GM12864 (cell line): Measurements from ENCODE around the gene SEMA7A.

Experiments used
- DNase-seq: peaks from one replicate; pipeline ENCODE4 v3.0.0-alpha.2; 2011; ENCODE audit warnings: low read depth
- H3K4me3 ChIP-seq: 2 replicates; pipeline ENCODE4 v1.5.1; 2011; ENCODE audit warnings: mild to moderate bottlenecking, low read depth, low read length, control low read depth
- TF ChIP-seq, protein P1 (sequence below): IDR thresholded peaks from 2 replicates; pipeline ENCODE4 v1.5.1; 2011; ENCODE audit warnings: low read depth, mild to moderate bottlenecking, moderate library complexity, low read length, control low read depth, inconsistent platforms; ENCODE audit errors: missing control alignments

Gene SEMA7A

DNA sequence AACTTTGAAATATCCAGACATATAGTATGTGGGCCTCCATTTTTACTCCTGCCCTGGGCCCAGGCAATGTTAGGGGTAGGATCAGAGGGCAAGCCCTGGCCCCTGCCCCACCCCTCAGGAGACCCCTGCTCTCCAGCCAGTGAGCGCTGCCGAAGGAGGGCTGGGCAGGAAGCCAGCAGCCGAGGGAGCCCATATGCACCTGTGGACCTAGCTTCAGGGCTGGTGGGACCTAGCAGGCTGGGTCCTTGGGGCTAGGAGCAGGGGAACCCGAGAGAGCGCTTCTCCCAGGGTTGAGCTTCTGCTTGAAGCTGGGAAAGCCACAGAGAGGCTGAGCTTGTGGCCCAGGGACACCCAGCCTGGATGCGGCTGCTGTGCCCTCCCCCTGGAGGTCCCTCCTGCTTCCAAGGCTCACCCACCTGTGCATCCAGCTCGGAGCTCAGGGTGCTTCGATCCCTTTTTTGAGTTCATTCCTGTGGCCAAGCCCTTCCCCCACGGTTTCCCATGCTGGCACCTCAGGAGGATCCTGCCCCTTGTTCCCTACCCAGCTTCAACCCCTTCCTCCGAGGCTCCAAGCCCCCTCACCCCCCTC is 45.3 kb downstream of the SEMA7A start:
- DNase-seq, result no peak
- H3K4me3 ChIP-seq, result no peak overlapping the region
- TF ChIP-seq, protein P1, sequence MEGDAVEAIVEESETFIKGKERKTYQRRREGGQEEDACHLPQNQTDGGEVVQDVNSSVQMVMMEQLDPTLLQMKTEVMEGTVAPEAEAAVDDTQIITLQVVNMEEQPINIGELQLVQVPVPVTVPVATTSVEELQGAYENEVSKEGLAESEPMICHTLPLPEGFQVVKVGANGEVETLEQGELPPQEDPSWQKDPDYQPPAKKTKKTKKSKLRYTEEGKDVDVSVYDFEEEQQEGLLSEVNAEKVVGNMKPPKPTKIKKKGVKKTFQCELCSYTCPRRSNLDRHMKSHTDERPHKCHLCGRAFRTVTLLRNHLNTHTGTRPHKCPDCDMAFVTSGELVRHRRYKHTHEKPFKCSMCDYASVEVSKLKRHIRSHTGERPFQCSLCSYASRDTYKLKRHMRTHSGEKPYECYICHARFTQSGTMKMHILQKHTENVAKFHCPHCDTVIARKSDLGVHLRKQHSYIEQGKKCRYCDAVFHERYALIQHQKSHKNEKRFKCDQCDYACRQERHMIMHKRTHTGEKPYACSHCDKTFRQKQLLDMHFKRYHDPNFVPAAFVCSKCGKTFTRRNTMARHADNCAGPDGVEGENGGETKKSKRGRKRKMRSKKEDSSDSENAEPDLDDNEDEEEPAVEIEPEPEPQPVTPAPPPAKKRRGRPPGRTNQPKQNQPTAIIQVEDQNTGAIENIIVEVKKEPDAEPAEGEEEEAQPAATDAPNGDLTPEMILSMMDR, result no peak

DNA sequence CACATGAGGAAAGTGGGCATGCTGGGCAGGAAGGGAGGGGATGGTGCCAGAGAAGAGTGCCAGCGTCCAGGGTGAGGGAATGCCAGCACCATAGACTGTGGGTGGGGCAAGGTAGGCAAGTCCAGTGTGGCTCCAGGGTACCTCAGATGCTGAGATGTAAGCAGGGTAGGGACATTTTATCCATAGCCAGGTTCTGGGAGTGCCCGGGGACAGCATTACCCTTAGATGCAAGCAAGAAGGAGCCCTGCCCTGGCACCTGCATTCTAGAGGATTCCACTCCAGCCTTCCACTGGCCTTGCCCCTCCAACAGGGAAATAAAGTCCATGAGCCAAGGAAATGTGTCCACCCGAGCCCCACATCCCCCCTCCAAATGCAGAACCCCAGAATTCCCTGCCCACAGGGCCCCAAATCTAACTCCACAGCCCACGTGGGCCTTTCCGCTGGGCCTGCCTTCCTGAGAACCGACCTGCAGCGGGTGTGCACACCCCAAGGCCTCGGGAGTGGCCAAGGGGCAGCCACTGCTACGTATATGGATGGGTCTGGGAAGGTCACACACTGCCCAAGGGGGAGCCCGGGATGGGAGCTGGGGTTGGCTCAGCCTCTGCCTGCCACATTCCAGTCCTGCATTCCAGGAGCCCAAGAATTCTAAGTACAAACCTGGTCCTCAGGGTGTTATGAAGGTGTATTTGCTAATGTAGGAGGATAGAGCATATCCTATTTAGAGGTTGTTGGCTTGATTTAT is 46.0 kb downstream of the SEMA7A start:
- TF ChIP-seq, protein P1, result no peak
- DNase-seq, result no peak
- no peak overlapping the region for H3K4me3 ChIP-seq

DNA sequence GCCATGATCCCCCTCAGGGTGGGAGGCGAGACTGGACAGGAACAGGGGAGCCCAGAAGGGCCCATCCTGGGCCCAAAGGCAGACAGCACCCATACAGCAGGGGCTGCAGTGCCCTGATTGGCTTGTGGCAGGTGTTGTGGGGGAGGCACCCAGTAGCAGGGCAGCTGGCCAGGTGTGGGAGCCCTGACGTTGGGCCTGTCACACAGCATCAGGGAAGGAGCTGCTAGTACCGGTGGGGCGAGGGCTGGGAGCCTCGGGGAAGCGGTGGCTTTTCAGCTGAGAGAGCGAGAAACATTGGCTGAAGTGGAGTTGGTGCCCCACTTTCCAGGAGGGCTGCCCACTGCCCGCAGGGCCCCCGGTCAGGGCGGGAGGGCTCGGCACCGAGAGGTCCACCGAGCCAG is 46.6 kb downstream of the SEMA7A start:
- TF ChIP-seq, protein P1, result no peak
- DNase-seq, result no peak
- H3K4me3 ChIP-seq, result no peak overlapping the region

DNA sequence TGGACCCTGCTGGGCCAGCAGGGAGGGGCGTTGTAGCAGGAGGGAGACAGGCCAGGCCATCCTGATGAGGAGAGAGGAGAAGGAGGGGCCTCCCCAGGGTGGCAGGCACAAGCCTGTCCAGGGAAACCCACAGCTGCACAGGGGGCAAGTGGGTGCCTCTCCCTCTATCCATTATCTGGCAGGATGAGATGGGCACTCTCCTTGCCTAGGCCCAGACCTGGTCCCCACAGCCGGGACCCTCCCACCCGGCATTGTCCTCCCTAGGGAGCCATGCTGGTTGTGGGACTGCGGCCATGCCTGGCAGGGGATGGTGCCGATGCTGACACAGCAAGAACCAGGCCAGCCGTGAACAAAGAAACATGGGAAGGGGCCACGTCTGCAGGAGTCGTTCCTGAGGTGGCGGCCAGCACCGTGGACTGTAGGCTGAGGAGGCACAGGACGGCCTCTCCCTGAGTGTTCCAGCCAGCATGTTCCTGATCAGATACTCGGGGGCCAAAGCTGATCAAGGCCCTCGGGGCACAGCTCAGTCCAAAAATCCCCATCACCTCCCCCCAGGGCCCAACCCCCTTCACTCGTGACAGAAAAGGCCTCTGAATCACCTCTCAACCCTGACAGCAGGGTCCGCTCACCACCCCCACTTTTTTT is 47.1 kb downstream of the SEMA7A start:
- no peak for DNase-seq
- no peak overlapping the region for H3K4me3 ChIP-seq
- TF ChIP-seq, protein P1, result no peak

DNA sequence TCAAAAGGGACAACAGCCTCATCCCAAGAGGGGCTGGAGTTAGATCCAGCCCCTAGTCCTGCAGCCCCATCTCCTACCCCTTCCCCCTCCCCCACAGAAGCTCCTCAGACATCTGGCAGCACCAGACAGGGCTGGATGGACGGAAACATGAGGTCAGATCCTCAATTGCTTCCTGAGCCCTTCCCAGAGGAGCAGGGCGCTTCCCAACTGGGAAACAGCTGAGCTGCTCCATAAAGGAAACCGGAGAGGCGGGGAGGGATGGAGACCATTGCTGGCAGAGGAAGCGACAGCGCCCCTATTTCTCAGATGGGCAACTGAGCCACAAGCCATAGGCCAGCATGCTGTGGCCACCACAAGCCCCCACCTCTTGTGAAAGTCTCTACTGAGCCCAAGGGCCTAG is 48.0 kb downstream of the SEMA7A start:
- DNase-seq, result no peak
- peak overlapping the region; percentile 11; the same call in 1 of the 2 replicates for H3K4me3 ChIP-seq
- TF ChIP-seq, protein P1, result no peak

DNA sequence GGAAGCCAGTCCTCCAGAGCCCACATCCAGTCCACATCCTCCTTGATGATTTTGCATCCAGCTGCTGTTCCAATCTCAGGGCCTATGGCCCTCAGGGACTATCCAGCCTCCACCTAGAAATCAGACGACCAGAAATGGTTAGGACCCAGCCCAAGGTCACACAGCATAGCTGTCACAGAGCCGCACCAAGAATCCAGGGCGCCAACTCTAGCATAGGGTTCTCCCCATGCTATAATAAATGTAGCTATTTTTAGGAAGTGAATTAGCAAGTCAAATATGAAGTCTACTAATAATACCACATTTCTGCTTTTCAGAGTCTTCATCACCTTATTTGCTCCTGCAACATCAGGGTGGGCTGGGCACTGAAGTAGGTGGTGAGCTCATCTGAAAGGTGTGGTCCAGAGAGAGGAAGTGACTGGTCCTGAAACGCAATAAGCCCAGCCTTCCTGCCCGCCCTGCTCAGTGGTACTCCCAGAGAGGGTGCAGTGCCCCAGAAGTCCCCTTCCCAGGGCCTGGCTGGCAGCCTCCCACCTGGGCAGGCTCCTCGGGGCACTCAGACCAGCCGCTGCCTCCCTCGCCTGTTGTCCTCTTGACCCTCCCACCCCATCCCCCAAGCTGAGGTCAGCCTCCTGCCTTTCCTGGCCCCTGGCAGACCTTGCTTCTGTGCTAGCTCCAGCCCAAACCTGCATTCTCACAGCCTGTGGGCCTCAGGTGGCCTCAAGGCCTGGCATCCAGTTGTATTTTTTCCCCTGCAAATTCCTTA is 48.7 kb downstream of the SEMA7A start:
- DNase-seq, result peak; percentile 93
- H3K4me3 ChIP-seq, result peak overlapping the region; percentile 11

More for the DNA sequence above, 48.7 kb downstream of the SEMA7A start:
- TF ChIP-seq, protein P1, result no peak
